C4-2B (cell line): ENCODE results near the gene SOAT2.

ENCODE experiments used
- CTCF ChIP-seq: fragments of 450-650 bp; conservative IDR thresholded peaks from 2 replicates; pipeline ENCODE4 v1.5.1; 2017; ENCODE audit warnings: mild to moderate bottlenecking
- ZFX ChIP-seq: fragments of 450-650 bp; IDR thresholded peaks from 2 replicates; pipeline ENCODE4 v1.6.1; 2017

- TF ChIP-seq CTCF: no peak
- no peak for TF ChIP-seq ZFX
These were observed 12.8 kb downstream of the SOAT2 start for GRCh38 chr12:53115891-53116648.
